ENCODE data around the gene MYO1B.

The MYO1B gene

GRCh38 chr2:191264647-191265081 lies 19.5 kb downstream of the MYO1B start:
- DNase-seq: no peak

GRCh38 chr2:191265311-191266170 lies 20.3 kb downstream of the MYO1B start:
- no peak for DNase-seq

GRCh38 chr2:191266201-191266600 lies 21.0 kb downstream of the MYO1B start:
- no peak for DNase-seq

- no peak for DNase-seq
Observed at GRCh38 chr2:191268596-191268995, 23.4 kb downstream of the MYO1B start.

GRCh38 chr2:191270306-191271161 lies 25.3 kb downstream of the MYO1B start:
- DNase-seq: no peak

DNA sequence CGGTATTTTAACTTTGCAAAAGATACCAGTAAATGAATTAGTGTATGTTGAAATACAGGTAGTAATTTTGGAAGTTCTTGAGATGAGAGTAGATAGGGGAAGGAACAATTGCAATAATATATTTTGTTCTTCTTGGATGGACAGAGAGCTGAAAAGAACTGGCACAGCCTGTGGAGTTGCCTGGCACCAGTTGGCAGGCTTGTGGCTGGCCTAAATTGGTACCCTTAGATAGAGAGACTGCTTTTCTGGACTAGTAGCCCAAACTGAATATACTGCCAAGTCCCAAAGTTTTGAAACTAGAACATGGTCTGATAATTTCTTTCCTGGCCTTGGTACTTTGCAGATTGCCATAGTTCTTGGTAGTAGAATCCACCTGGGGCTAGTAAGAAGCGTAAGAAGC lies 26.9 kb downstream of the MYO1B start:
- DNase-seq: no peak

DNA sequence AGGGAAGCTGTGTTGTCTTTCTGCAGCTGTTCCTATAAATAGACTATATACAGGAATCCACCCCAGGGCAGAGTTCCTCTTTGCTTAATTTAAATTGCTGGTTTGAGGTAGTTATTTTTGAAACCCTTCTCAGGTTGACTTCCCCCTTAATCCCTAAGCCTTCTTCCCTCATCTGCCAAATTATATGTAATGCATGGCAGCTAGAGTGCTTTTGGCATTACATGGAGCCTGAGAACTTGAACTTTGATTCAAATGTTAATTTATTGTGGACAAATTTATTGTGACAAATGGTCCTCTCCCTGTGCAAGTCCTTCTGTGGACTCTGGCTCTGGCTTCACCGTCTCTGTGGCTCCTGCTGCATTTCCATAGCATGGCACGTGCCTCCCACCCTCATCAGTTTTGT lies 29.2 kb downstream of the MYO1B start:
- no peak for DNase-seq

DNA sequence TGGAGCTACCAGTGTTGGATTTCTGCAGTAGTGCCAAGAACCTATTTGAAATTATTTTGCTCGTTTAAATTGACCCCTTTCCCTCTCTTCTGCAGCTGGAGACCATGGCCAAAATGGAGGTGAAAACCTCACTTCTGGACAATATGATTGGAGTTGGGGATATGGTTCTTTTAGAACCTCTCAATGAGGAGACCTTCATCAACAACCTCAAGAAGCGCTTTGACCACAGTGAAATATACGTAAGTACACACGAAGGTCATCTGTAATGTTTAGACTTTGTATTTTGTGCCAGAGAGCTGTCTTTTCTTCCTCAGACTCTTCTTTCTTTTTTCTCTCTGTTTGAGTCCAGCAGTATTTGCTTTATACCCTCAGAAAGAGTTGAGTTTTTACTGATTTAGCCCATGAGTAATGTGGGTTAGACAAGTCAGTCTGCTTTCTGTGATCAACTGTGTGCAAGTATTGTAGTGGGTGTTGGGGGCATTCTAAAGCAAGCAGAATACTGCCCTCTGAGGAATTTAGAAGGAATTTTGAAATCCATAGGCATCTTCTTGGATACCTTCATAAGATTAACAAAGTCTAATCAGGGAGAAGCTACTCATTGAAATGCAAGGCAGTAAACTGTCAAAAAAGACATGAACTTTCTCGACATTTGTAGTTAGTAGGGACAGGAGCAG lies 31.7 kb downstream of the MYO1B start:
- DNase-seq: no peak

DNA sequence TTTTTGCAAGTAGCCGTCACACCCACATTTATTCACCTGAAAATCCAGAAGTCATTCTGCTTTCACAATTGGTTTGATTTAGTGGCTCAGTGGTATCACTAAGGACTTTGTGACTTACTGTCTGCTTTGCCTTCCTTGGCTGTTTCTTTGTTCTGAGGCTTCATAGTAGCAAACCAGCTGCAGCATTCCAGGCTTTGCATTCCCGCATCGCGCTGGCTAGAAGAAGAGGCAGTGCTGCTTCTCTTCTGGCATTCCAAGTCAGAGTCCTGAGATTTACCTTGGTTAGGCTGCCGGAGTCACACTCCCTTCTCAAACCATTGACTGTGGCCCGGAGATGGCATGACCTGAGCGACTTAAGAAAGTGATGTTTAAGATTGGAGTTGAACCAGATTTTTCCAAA lies 35.1 kb downstream of the MYO1B start:
- no peak for DNase-seq

GRCh38 chr2:191280834-191281756 lies 35.9 kb downstream of the MYO1B start:
- no peak for DNase-seq

DNA sequence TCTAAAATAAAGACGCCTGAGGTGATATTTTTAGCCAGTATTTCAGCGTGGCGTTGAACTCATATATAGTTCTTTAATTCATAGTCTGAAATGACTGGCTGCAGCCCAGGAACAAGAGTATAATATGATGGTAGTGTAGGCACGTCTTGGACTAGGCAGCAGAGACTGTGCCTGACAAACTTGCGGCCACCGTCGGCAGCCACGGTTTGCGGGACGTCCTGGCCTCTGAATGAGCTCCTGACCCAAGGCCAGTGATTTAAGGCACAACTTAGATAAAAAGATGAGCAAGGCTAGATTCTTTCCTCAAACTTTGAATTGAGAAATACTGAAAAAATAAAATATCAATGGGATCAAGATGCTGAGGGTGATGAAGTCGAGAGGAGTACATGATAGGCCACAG lies 40.0 kb downstream of the MYO1B start:
- DNase-seq: no peak

- no peak for DNase-seq
Observed at GRCh38 chr2:191287820-191288219, 42.6 kb downstream of the MYO1B start.

GRCh38 chr2:191289049-191289448 lies 43.8 kb downstream of the MYO1B start:
- no peak for DNase-seq

- DNase-seq: no peak
Observed at GRCh38 chr2:191291471-191291870, 46.3 kb downstream of the MYO1B start.

- no peak for DNase-seq
Observed at GRCh38 chr2:191292869-191293268, 47.7 kb downstream of the MYO1B start.

DNA sequence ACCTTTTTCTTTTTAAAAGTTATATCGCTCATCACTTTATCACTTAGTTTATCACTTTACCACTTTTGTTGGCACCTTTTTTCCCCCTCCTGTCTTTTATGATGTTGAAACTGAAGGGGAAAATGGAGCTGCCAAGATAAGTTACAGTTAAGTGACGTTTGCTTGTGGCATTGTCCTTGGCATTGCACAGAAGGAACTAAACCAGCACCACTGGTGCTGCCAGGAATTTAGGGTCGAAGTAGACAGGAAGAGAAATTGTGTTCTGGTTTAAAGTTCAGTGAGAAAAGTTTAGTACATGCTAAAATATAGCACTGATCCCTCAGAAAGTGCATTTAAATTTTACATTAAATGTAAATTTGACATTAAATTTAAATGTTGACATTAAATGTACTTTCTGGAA lies 49.9 kb downstream of the MYO1B start:
- no peak for DNase-seq

- DNase-seq: no peak
Observed at GRCh38 chr2:191296083-191297006, 51.1 kb downstream of the MYO1B start.

DNA sequence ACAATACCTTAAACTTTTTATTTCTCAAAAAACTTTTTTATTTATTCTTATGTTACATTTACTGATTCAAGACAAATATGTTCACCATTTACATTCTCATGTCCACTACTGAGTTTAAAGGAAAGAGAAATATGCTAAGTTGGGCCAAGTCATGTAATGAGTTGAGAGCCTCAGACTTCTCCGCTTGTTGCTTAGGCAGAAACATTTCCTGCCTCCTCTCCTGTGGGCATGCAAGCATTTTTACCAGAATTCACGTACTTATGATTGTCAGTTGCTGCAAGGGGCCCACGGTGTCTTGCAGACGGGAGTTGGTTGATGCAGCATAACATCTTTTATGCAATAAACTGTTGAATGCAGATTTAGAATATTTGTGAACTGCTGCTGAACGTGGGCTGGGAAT lies 51.8 kb downstream of the MYO1B start:
- DNase-seq: no peak

DNA sequence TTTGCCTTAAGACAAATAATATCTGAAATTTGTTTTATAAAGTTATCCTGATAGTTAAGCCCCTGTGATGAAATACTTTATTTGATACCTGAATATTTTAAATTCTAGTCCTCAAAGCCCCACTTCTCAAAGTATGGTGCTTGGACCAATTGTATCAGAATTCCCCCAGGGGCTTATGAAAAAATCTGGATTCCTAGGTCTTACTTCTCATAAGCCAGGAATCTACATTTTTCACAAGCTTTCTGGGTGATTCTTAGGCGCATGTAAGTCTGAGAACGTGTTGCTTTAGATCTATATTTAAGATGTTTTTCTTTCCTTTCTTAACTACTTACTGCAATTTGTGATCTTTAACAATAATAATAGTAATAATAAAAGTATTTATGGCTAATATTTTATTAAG lies 53.1 kb downstream of the MYO1B start:
- no peak for DNase-seq

- DNase-seq: no peak
Observed at GRCh38 chr2:191299010-191299409, 53.8 kb downstream of the MYO1B start.

- DNase-seq: no peak
Observed at GRCh38 chr2:191299866-191300265, 54.7 kb downstream of the MYO1B start.
